ENCODE data around the gene UCP3. TPM values are rescaled to one million over a fixed set of nuclear protein-coding genes. Genes with fewer than 3 reads are reported as not detected.

UCP3 gene
- polyA plus RNA-seq, 5 donors, result 1.9 to 3.3 (median 3.1) TPM

GRCh38 chr11:74018331-74019005 is 9.6 kb upstream of the UCP3 start:
- DNase-seq, result peak; percentile 67 to 74

- no peak for DNase-seq
Observed at GRCh38 chr11:74017631-74018030, 8.7 kb upstream of the UCP3 start.

GRCh38 chr11:74015919-74016684 is 7.2 kb upstream of the UCP3 start:
- DNase-seq, result no peak

- no peak for DNase-seq
Observed at GRCh38 chr11:74014880-74015279, 6.0 kb upstream of the UCP3 start.

GRCh38 chr11:74013141-74013540 is 4.3 kb upstream of the UCP3 start:
- no peak for DNase-seq

GRCh38 chr11:74012074-74012809 is 3.4 kb upstream of the UCP3 start:
- DNase-seq, result no peak

GRCh38 chr11:74011360-74012073 is 2.6 kb upstream of the UCP3 start:
- no peak for DNase-seq

- DNase-seq, result no peak
Observed at GRCh38 chr11:74010306-74011300, 1.7 kb upstream of the UCP3 start.

- DNase-seq, result no peak
Observed at GRCh38 chr11:74009675-74010305, 905 bp upstream of the UCP3 start.

GRCh38 chr11:74009230-74009547 is 304 bp upstream of the UCP3 start:
- no peak for DNase-seq

GRCh38 chr11:74007691-74008372 is 1.1 kb downstream of the UCP3 start:
- DNase-seq, result no peak

- no peak for DNase-seq
Observed at GRCh38 chr11:74006743-74007304, 2.1 kb downstream of the UCP3 start.

- DNase-seq, result no peak
Observed at GRCh38 chr11:74005721-74006517, 3.0 kb downstream of the UCP3 start.

- no peak for DNase-seq
Observed at GRCh38 chr11:74004759-74005615, 3.9 kb downstream of the UCP3 start.

- no peak for DNase-seq
Observed at GRCh38 chr11:74004046-74004695, 4.7 kb downstream of the UCP3 start.

GRCh38 chr11:74002832-74003231 is 6.1 kb downstream of the UCP3 start:
- DNase-seq, result no peak

- no peak for DNase-seq
Observed at GRCh38 chr11:74001822-74002286, 7.0 kb downstream of the UCP3 start.

All from right lung (tissue), 5 donors.